Effector CD8-positive, alpha-beta T cell (primary cell): ENCODE measurements around the gene ASB8.
A peak's percentile ranks its signal among the peaks of the same experiment; 100 is the strongest.

Experiments used
- DNase-seq: peaks from one replicate; lab custom pipeline; 2025; lab: John Stamatoyannopoulos, UW
- total RNA-seq, 4 experiments: gene quantifications; one replicate each; lab custom pipeline; 2026; lab: John Stamatoyannopoulos, UW

The ASB8 gene
- 36.4 to 62.9 (median 52.8) reads per million in 4 experiments for total RNA-seq

GRCh38 chr12:48157018-48157888, at the start of gene ASB8:
ASB8 (minus strand) TSS chr12:48157515; CDS start chr12:48153496, 4,019 bp downstream.
- DNase-seq: peak; percentile 99

- DNase-seq: no peak
Measured at GRCh38 chr12:48203192-48203591, 45.9 kb upstream of the ASB8 start, which contains the start of gene OR10AD1. OR10AD1 (minus strand) TSS chr12:48203292; CDS start chr12:48203292, 0 bp downstream.

- no peak for DNase-seq
Measured at GRCh38 chr12:48202766-48203165, 45.5 kb upstream of the ASB8 start.

- no peak for DNase-seq
Measured at GRCh38 chr12:48201516-48201915, 44.2 kb upstream of the ASB8 start.

- no peak for DNase-seq
Measured at GRCh38 chr12:48201091-48201490, 43.8 kb upstream of the ASB8 start.

GRCh38 chr12:48199774-48200221, 42.5 kb upstream of the ASB8 start:
- no peak for DNase-seq

- no peak for DNase-seq
Measured at GRCh38 chr12:48198985-48199384, 41.7 kb upstream of the ASB8 start.

- no peak for DNase-seq
Measured at GRCh38 chr12:48198672-48198971, 41.3 kb upstream of the ASB8 start.

GRCh38 chr12:48197971-48198671, 40.8 kb upstream of the ASB8 start:
- DNase-seq: peak; percentile 82

- DNase-seq: no peak
Measured at GRCh38 chr12:48197549-48197970, 40.2 kb upstream of the ASB8 start.

- no peak for DNase-seq
Measured at GRCh38 chr12:48194799-48195201, 37.5 kb upstream of the ASB8 start.

- no peak for DNase-seq
Measured at GRCh38 chr12:48193623-48194022, 36.3 kb upstream of the ASB8 start.

GRCh38 chr12:48192861-48193260, 35.5 kb upstream of the ASB8 start:
- DNase-seq: no peak

GRCh38 chr12:48191096-48191495, 33.8 kb upstream of the ASB8 start:
- no peak for DNase-seq

- DNase-seq: peak; percentile 48
Measured at GRCh38 chr12:48189331-48190125, 32.2 kb upstream of the ASB8 start.

GRCh38 chr12:48187916-48188695, 30.8 kb upstream of the ASB8 start:
- DNase-seq: no peak

GRCh38 chr12:48185181-48185919, 28.0 kb upstream of the ASB8 start:
- DNase-seq: no peak

- DNase-seq: no peak
Measured at GRCh38 chr12:48184549-48184922, 27.2 kb upstream of the ASB8 start.

GRCh38 chr12:48183876-48184548, 26.7 kb upstream of the ASB8 start:
- DNase-seq: no peak
